GM21360 (cell line): ENCODE data around the gene UBALD2.

Source experiments
- ATAC-seq: cut with Tn5 transposase; IDR thresholded peaks from one replicate; pipeline ENCODE4 v1.9.1; 2021; ENCODE audit warnings: mild to moderate bottlenecking, moderate library complexity; ENCODE audit not compliant: unreplicated experiment

Gene UBALD2

DNA sequence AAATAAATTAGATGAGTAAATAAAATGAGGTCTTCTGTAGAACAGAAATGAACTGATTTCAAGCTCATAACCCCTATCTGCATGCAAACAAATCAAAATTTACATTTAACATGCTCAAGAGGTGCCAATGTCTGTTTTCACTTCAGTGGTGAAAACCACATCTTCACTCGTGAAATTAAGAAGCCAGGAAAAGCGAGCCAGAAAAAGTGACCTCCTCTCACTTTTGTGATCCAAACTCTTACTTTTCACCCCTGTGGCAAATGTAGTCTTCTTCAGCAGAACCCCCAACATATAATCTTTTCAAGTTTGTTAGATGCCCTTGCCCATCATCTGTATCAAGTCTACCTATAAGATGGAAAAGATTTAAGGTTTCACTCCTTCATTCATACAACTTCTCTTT is 52.4 kb downstream of the UBALD2 start:
- ATAC-seq = no peak

DNA sequence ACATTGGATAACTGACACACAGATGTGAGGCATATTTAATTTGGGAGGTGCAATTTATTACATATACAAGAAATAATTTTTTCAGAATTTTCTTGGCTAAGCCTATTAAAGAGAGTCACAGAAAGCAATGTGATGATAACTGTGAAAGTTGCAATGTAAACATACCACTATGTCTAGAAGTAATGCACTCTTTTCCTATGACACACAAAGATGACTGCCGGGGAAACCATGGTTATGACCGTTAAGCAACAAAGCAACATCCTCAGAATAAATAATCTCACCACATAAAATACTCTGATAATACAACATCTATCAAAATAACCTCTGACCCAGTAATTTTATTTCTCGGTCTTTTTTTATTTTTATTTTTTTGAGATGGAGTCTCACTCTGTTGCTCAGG is 53.4 kb downstream of the UBALD2 start:
- ATAC-seq = no peak
